Neural progenitor cell (in vitro differentiated cells): Measurements from ENCODE around the gene NF1. TPM values are rescaled to one million over a fixed set of nuclear protein-coding genes. Genes with fewer than 3 reads are reported as not detected.
"Not testable (repeated sequence)": the region's sequence is repeated elsewhere in the genome, so short reads cannot be mapped to it uniquely, and the experiment has no call there.

ENCODE experiments used
- DNase-seq: peaks from one replicate; pipeline ENCODE4 v3.0.0-alpha.2; 2016; ENCODE audit warnings: low spot score
- H2AFZ ChIP-seq: fragments of 200-600 bp; sonication (generic); replicated peaks from 2 replicates; pipeline ENCODE4 v1.6.1; 2016; ENCODE audit warnings: antibody characterized with exemption
- H3F3A ChIP-seq: fragments of 200-600 bp; sonication (generic); 2 replicates; pipeline ENCODE4 v1.6.1; 2016; ENCODE audit warnings: antibody characterized with exemption, low read depth
- H3K27ac ChIP-seq: fragments of 200-600 bp; sonication (generic); 2 replicates; pipeline ENCODE4 v1.5.1; 2016; ENCODE audit warnings: mild to moderate bottlenecking
- H3K27me3 ChIP-seq: fragments of 200-600 bp; sonication (generic); 2 replicates; pipeline ENCODE4 v1.6.1; 2016; ENCODE audit warnings: mild to moderate bottlenecking, moderate library complexity
- H3K36me3 ChIP-seq: fragments of 200-600 bp; sonication (generic); 2 replicates; pipeline ENCODE4 v1.5.1; 2016
- H3K4me1 ChIP-seq: fragments of 200-600 bp; sonication (generic); 2 replicates; pipeline ENCODE4 v1.6.1; 2016; ENCODE audit warnings: mixed run types
- H3K4me2 ChIP-seq: fragments of 200-600 bp; sonication (generic); 2 replicates; pipeline ENCODE4 v1.6.1; 2016
- H3K4me3 ChIP-seq: fragments of 200-600 bp; sonication (generic); 2 replicates; pipeline ENCODE4 v1.5.1; 2016
- H3K79me2 ChIP-seq: fragments of 200-600 bp; sonication (generic); 2 replicates; pipeline ENCODE4 v1.6.1; 2016; ENCODE audit warnings: low read depth
- H3K9ac ChIP-seq: fragments of 200-600 bp; sonication (generic); 2 replicates; pipeline ENCODE4 v1.6.1; 2016
- H3K9me3 ChIP-seq: fragments of 200-600 bp; sonication (generic); 2 replicates; pipeline ENCODE4 v1.5.1; 2016; ENCODE audit warnings: low read depth
- H4K20me1 ChIP-seq: fragments of 200-600 bp; sonication (generic); 2 replicates; pipeline ENCODE4 v1.6.1; 2016; ENCODE audit warnings: low read depth
- H3K27ac Mint-ChIP-seq: 3 replicates; pipeline ENCODE4 v1.8.0; 2021; ENCODE audit warnings: mixed read lengths
- H3K27me3 Mint-ChIP-seq: 2 replicates; pipeline ENCODE4 v1.8.0; 2022; ENCODE audit warnings: low read depth, mild to moderate bottlenecking, inconsistent platforms, moderate library complexity, mixed read lengths; ENCODE audit not compliant: insufficient read depth
- H3K36me3 Mint-ChIP-seq: 3 replicates; pipeline ENCODE4 v1.8.0; 2021; ENCODE audit warnings: mixed read lengths
- H3K4me1 Mint-ChIP-seq: 3 replicates; pipeline ENCODE4 v1.8.0; 2021; ENCODE audit warnings: mixed read lengths
- H3K4me3 Mint-ChIP-seq: 3 replicates; pipeline ENCODE4 v1.8.0; 2021; ENCODE audit warnings: mild to moderate bottlenecking, moderate library complexity, mixed read lengths
- H3K9me3 Mint-ChIP-seq: 3 replicates; pipeline ENCODE4 v1.8.0; 2020; ENCODE audit warnings: mixed read lengths
- EZH2 ChIP-seq: fragments of 200-600 bp; sonication (generic); IDR thresholded peaks from 2 replicates; pipeline ENCODE4 v1.6.1; 2017; ENCODE audit warnings: antibody characterized with exemption, mild to moderate bottlenecking, moderate library complexity
- EZH2phosphoT487 ChIP-seq: fragments of 200-600 bp; sonication (generic); IDR thresholded peaks from 2 replicates; pipeline ENCODE4 v1.6.1; 2017; ENCODE audit warnings: antibody characterized with exemption
- total RNA-seq: library from RNA; depleted of rRNA; stranded (reverse); fragments of >200 nt; gene quantifications from 2 replicates; pipeline ENCODE4 v1.2.3, GENCODE V29; 2015; ENCODE audit warnings: low replicate concordance
- TF ChIP-seq, protein P1 (sequence below): fragments of 200-600 bp; sonication (generic); IDR thresholded peaks from 2 replicates; pipeline ENCODE4 v1.5.1; 2017; ENCODE audit warnings: antibody characterized with exemption, mild to moderate bottlenecking

NF1 gene
- total RNA-seq, 1 donor from 2014 or later = 54.8 TPM

DNA sequence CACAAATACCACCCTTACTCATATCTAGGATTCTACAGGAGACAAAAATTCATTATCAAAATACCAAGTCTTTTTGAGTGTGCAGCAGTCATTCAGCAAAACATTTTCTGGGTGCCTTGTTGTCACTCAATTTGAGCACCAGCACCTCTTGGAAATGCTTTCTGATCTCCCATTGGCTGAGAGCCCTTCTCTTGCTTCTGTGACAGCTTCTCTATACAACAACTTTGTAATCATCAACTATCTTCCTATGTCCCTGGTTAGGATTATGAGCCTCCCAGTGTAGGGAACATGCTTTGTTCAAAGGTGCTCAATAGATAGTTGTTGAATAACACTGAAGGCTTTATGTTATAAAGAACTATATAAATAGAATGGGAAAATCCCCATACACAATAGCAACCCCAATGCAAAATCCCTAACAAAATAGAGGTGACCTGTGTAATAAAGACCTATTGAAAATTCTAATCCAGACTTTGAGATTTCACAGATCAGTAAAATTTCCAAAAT is 286.4 kb downstream of the NF1 start:
- Histone ChIP-seq H4K20me1 (no peaks in the 10 kb centered on the region), H3K9me3 (no peaks in the 10 kb centered on the region), H3K9ac (no peak overlapping the region), H3K27ac (no peak overlapping the region), H3K4me3 (no peak overlapping the region), H3F3A (peaks cover 5% of the 10 kb centered on the region), H3K27me3 (no peaks in the 10 kb centered on the region), H3K4me2 (no peak overlapping the region), H3K36me3 (no peaks in the 10 kb centered on the region), H3K4me1 (peaks cover 3% of the 10 kb centered on the region), H3K79me2 (no peaks in the 10 kb centered on the region), H2AFZ (no peak overlapping the region)
- Mint-ChIP-seq H3K27ac (no peak overlapping the region), H3K4me1 (peaks cover 10% of the 10 kb centered on the region), H3K27me3 (no peaks in the 10 kb centered on the region), H3K9me3 (no peaks in the 10 kb centered on the region), H3K4me3 (no peak overlapping the region), H3K36me3 (peaks cover 13% of the 10 kb centered on the region)
- TF ChIP-seq EZH2phosphoT487 = no peak
- TF ChIP-seq, protein P1, sequence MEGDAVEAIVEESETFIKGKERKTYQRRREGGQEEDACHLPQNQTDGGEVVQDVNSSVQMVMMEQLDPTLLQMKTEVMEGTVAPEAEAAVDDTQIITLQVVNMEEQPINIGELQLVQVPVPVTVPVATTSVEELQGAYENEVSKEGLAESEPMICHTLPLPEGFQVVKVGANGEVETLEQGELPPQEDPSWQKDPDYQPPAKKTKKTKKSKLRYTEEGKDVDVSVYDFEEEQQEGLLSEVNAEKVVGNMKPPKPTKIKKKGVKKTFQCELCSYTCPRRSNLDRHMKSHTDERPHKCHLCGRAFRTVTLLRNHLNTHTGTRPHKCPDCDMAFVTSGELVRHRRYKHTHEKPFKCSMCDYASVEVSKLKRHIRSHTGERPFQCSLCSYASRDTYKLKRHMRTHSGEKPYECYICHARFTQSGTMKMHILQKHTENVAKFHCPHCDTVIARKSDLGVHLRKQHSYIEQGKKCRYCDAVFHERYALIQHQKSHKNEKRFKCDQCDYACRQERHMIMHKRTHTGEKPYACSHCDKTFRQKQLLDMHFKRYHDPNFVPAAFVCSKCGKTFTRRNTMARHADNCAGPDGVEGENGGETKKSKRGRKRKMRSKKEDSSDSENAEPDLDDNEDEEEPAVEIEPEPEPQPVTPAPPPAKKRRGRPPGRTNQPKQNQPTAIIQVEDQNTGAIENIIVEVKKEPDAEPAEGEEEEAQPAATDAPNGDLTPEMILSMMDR = no peak
- TF ChIP-seq EZH2 = no peak
- no peak for DNase-seq

DNA sequence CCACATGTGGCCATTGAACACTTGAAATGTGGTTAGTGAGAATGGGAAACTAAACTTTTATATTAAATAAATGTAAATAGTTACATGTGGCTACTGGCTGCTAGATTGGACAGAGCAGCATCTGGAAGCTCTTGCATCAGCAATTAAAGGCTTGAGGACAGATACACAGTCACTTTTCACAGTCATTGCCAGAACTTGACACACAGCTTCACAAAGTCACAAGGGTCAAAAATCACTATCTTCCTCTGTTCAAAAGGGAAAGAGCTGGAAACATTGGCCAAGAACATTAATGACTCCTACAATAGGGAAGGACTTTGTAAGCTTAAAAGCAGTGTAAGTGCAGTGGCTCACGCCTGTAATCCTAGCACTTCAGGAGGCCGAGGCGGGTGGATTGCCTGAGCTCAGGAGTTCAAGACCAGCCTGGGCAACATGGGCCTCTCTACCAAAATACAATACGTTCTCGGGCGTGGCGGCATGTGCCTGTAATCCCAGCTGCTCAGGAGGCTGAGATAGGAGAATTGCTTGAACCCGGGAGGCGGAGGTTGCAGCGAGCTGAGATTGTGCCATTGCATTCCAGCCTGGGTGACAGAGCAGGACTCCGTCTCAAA is 288.0 kb downstream of the NF1 start:
- H3K9ac ChIP-seq, DNase-seq, H3K36me3 ChIP-seq, H3K4me2 ChIP-seq, H3K9me3 Mint-ChIP-seq, H3K27me3 Mint-ChIP-seq, H3K27me3 ChIP-seq, H3K9me3 ChIP-seq, H3K79me2 ChIP-seq, H2AFZ ChIP-seq, H3K27ac Mint-ChIP-seq, H3K36me3 Mint-ChIP-seq, H4K20me1 ChIP-seq, H3K4me3 Mint-ChIP-seq, H3F3A ChIP-seq, H3K4me3 ChIP-seq, H3K4me1 ChIP-seq, H3K27ac ChIP-seq: not testable (repeated sequence)
- H3K4me1 Mint-ChIP-seq = peaks cover 10% of the 10 kb centered on the region

DNA sequence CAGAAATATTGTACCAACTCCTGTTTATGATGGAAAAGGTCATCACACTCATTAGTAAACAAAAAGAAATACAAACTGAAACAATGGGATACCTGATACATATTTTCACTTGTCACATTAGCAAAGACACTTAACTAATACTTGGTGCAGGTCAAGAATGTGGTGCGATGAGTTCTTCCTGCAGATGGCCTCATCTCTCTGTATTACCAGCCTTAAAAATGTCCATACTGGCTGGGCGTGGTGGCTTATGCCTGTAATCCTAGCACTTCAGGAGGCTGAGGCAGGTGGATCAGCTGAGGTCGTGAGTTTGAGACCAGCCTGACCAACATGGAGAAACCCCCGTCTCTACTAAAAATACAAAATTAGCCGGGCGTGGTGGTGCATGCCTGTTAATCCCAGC is 288.7 kb downstream of the NF1 start:
- not testable (repeated sequence) for DNase-seq, H3K4me3 ChIP-seq, H3K4me1 Mint-ChIP-seq, H3K4me2 ChIP-seq, H4K20me1 ChIP-seq, H2AFZ ChIP-seq, H3K27me3 Mint-ChIP-seq, H3K79me2 ChIP-seq, H3K4me1 ChIP-seq, H3K27ac Mint-ChIP-seq, H3K9me3 ChIP-seq, H3K9me3 Mint-ChIP-seq, H3K36me3 ChIP-seq, H3F3A ChIP-seq, H3K36me3 Mint-ChIP-seq, H3K4me3 Mint-ChIP-seq, H3K27me3 ChIP-seq, H3K9ac ChIP-seq, H3K27ac ChIP-seq

DNA sequence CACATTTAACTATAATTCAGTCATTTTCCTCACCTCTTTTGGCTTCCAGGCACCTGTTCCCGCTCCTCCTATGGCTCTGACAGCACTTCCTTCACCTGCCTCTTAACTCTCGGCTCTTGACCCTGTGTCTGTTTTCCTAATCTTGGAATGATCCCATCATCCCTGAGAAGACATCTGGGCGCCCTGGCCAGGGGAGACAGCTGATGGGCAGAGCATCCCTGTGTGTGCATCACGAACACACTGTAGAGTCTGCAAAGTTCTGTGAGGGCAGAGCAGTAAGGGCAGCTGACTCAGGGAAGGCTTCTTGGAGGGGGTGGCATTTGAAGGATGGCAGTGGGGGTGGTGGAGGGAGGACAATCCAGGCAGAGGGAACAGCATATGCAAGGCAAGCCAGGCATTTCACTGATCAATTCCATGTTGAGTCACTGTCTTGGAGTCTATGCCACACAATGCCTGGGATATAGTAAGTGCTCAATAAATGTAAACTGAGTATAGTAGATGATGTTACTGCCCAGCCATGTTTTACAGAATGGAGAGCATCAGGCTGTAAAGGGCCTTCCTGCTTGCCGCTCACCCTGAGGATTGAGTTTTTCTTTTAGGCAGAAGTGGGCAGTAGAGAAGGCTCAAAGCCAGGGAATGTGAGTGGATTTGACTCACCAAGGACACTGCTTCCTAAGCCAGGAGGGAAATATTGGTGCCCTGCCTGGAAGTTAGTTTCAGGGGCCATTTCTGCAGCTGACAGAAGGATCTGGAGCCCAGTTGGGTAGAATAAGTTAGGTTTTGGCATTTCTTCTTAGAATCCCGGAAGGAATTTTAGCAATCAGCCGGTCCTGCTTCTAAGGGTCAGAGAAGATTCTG is 290.9 kb downstream of the NF1 start:
- H3K9me3 ChIP-seq = no peaks in the 10 kb centered on the region
- no peak overlapping the region for H3K27ac ChIP-seq
- no peak for TF ChIP-seq EZH2phosphoT487
- no peak for TF ChIP-seq EZH2
- TF ChIP-seq, protein P1 = no peak
- H3K4me2 ChIP-seq = no peak overlapping the region
- no peak overlapping the region for H3K4me3 Mint-ChIP-seq
- H2AFZ ChIP-seq = no peak overlapping the region
- H3K27me3 Mint-ChIP-seq = peaks cover 10% of the 10 kb centered on the region
- H3K9ac ChIP-seq = no peak overlapping the region
- H3K4me3 ChIP-seq = no peak overlapping the region
- peaks cover 9% of the 10 kb centered on the region for H3K4me1 Mint-ChIP-seq
- H3K4me1 ChIP-seq = no peaks in the 10 kb centered on the region
- no peak overlapping the region for H3K27ac Mint-ChIP-seq
- peaks cover 19% of the 10 kb centered on the region for H3K27me3 ChIP-seq
- H3K36me3 Mint-ChIP-seq = peaks cover 3% of the 10 kb centered on the region
- peaks cover 2% of the 10 kb centered on the region for H4K20me1 ChIP-seq
- DNase-seq = no peak
- no peaks in the 10 kb centered on the region for H3K79me2 ChIP-seq
- no peaks in the 10 kb centered on the region for H3K36me3 ChIP-seq
- peaks cover 16% of the 10 kb centered on the region for H3F3A ChIP-seq
- H3K9me3 Mint-ChIP-seq = no peaks in the 10 kb centered on the region
